HG03103 (cell line): ENCODE measurements around the gene MTHFD2L.
"Not testable (repeated sequence)": the region's sequence is repeated elsewhere in the genome, so short reads cannot be mapped to it uniquely, and the experiment has no call there.

ENCODE experiments used
- ATAC-seq: cut with Tn5 transposase; IDR thresholded peaks from one replicate; pipeline ENCODE4 v1.9.1; 2021; ENCODE audit warnings: low read depth; ENCODE audit not compliant: unreplicated experiment

MTHFD2L gene

GRCh38 chr4:74132188-74132587 lies 25.7 kb upstream of the MTHFD2L start:
- ATAC-seq = not testable (repeated sequence)

GRCh38 chr4:74132944-74133343 lies 25.0 kb upstream of the MTHFD2L start:
- ATAC-seq = no peak

- peak; percentile 87 for ATAC-seq
Measured at GRCh38 chr4:74133786-74134499, 24.0 kb upstream of the MTHFD2L start.

- ATAC-seq = no peak
Measured at GRCh38 chr4:74134500-74134852, 23.4 kb upstream of the MTHFD2L start.

- ATAC-seq = no peak
Measured at GRCh38 chr4:74146581-74147129, 11.3 kb upstream of the MTHFD2L start.

GRCh38 chr4:74148205-74148604 lies 9.7 kb upstream of the MTHFD2L start:
- ATAC-seq = no peak

- ATAC-seq = no peak
Measured at GRCh38 chr4:74152836-74153235, 5.1 kb upstream of the MTHFD2L start.

- no peak for ATAC-seq
Measured at GRCh38 chr4:74156521-74156920, 1.4 kb upstream of the MTHFD2L start.

GRCh38 chr4:74157154-74157553 lies 764 bp upstream of the MTHFD2L start:
- no peak for ATAC-seq

GRCh38 chr4:74158466-74159142 lies 686 bp downstream of the MTHFD2L start:
- no peak for ATAC-seq

- no peak for ATAC-seq
Measured at GRCh38 chr4:74159143-74159709, 1.3 kb downstream of the MTHFD2L start.

GRCh38 chr4:74161666-74162450 lies 3.9 kb downstream of the MTHFD2L start:
- ATAC-seq = no peak

GRCh38 chr4:74166135-74166534 lies 8.2 kb downstream of the MTHFD2L start:
- no peak for ATAC-seq

- no peak for ATAC-seq
Measured at GRCh38 chr4:74166818-74167217, 8.9 kb downstream of the MTHFD2L start.

GRCh38 chr4:74167585-74167984 lies 9.7 kb downstream of the MTHFD2L start:
- ATAC-seq = no peak

- no peak for ATAC-seq
Measured at GRCh38 chr4:74168841-74169240, 10.9 kb downstream of the MTHFD2L start.

GRCh38 chr4:74173321-74173720 lies 15.4 kb downstream of the MTHFD2L start:
- ATAC-seq = no peak

- no peak for ATAC-seq
Measured at GRCh38 chr4:74174421-74174820, 16.5 kb downstream of the MTHFD2L start.

GRCh38 chr4:74174941-74175340 lies 17.0 kb downstream of the MTHFD2L start:
- no peak for ATAC-seq

- ATAC-seq = no peak
Measured at GRCh38 chr4:74175379-74175778, 17.5 kb downstream of the MTHFD2L start.

- ATAC-seq = no peak
Measured at GRCh38 chr4:74178798-74179197, 20.9 kb downstream of the MTHFD2L start.
